Measurements from ENCODE around the gene DPYD. TPM values are rescaled to one million over a fixed set of nuclear protein-coding genes. Genes with fewer than 3 reads are reported as not detected.

DPYD gene
- polyA plus RNA-seq, 4 donors: 11.4 to 44.8 (median 16.7) TPM

DNA sequence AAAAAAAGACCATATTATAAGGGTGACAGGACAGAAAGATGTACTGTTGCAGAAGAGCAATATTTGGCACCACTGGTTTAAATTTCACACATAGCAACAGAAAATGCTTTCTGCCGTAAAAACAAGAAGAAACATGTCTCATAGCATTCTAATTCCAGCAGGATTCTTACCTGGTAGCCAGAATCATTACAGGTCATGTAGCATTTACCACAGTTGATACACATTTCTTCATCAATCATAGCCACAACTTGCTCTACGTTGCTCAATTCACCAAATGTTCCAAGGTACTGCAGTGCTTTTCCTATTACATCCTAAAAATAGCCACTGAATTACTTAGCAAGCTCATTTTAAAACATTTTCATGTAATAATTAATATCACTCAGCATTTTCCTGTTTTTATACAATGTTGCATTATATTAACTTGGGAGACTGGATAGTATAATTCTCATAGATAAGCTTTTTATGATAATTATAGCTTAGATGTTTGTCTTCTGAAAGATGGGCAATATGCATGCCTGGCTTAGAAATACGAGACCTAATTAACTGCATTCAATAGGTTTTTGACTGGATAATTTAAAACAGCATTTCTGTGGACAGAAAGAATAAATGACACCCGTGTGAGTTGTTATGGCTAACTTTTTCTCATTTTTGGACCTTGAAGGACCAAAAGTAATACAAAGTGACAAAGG, 838.5 kb downstream of the DPYD start:
- DNase-seq (ENCODE audit: low read depth in 4 of 4, low spot score in 3 of 4): no peak

DNA sequence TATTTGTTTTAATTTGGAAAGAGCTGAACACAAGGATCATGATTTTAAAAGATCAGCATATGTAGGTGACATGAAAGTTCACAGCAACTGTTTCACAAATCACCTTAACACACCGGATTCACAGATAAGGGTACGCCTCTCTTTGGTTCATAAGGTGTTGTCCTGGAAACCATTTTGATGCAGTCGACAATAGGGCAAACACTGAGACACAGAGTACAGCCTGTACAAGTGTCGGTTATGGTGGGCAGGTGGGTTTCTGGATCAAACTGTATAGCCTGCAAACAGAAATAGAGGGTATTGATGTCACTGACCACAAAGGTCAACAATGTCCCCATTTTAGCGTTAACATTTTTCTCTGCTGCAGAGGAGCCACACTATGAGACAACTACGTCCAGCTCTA, 842.0 kb downstream of the DPYD start:
- no peak for DNase-seq (ENCODE audit: low read depth in 4 of 4, low spot score in 3 of 4)

GRCh38 chr1:97077221-97077620, 843.6 kb downstream of the DPYD start:
- no peak for DNase-seq (ENCODE audit: low read depth in 4 of 4, low spot score in 3 of 4)

- no peak for DNase-seq (ENCODE audit: low read depth in 4 of 4, low spot score in 3 of 4)
Observed at GRCh38 chr1:97074771-97075170, 846.1 kb downstream of the DPYD start.

DNA sequence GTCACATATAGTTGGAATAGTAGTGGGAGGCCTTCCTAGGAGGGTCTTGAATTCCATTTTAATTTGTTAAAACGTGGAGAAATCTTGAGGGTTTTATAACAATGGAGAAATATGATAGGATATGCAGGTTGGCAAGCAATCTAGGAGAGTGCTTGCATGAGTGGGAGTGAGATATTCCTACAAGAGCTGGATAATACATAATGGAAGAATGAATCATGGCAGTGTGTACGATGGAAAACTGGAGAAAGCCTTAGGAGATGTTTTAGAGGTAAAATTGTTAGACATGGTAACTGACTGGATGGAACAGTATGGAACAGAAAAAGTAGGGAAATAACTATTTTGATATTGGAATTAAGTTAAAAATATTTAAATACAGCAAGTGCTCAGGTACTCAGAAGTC, 846.9 kb downstream of the DPYD start:
- DNase-seq (ENCODE audit: low read depth in 4 of 4, low spot score in 3 of 4): no peak

DNA sequence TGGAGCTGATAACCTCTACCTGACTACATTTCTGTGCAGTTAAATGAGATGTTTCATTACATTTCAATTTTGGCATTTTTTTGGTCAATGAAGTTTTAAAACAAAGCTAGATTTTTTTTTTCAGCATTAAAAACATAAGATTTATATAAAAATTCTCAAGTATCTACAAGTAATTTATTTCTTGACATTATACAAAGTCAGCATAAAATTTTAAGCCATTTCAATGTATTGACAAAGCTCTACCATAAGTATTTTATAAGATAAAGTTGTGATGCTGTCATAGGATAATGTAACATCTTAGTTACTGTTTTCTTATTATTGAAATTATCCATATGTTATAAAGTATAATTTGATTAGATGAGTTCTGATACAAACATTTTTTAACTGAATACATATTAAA, 847.7 kb downstream of the DPYD start:
- no peak for DNase-seq (ENCODE audit: low read depth in 4 of 4, low spot score in 3 of 4)

- no peak for DNase-seq (ENCODE audit: low read depth in 4 of 4, low spot score in 3 of 4)
Observed at GRCh38 chr1:97071173-97071572, 849.7 kb downstream of the DPYD start.

DNA sequence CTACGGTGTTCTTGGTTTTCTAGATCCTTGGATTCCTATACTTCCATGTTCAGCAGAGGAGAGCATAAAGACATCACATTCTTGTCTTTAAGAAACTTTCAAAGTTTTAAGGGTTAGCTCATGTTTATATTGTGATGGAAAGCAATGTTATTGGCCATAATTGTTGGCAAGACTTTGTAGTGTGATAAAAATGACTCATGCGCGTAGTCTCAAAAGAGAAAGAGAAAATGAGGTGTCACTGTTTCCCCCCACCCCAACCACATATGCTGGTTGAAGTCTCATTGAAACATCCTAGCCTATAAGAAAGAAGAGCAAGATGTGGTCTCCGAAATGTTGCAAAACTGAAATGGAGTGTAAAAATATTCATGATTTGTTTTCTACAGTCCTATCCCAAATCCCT, 850.5 kb downstream of the DPYD start:
- no peak for DNase-seq (ENCODE audit: low read depth in 4 of 4, low spot score in 3 of 4)

DNA sequence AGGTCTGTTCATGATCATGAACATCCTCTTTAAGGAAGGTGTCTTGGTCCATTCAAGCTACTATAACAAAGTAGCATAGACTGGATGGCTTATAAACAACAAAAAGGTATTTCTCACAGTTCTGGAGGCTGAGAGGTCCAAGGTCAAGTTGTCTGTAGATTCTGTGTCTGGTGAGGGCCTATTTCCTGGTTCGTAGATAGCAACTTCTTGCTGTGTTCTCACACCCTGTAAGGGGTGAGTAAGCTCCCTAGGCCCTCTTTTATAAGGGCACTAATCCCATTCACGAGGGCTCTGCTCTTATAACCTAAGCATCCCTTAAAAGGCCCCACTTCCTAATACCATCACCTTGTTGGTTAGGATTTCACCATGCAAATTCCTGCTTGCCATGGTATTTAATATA, 851.5 kb downstream of the DPYD start:
- DNase-seq (ENCODE audit: low read depth in 4 of 4, low spot score in 3 of 4): no peak

- DNase-seq (ENCODE audit: low read depth in 4 of 4, low spot score in 3 of 4): no peak
Observed at GRCh38 chr1:97066860-97067259, 854.0 kb downstream of the DPYD start.

- no peak for DNase-seq (ENCODE audit: low read depth in 4 of 4, low spot score in 3 of 4)
Observed at GRCh38 chr1:97063532-97063931, 857.3 kb downstream of the DPYD start.

GRCh38 chr1:97061604-97062003, 859.2 kb downstream of the DPYD start:
- DNase-seq (ENCODE audit: low read depth in 4 of 4, low spot score in 3 of 4): no peak

DNA sequence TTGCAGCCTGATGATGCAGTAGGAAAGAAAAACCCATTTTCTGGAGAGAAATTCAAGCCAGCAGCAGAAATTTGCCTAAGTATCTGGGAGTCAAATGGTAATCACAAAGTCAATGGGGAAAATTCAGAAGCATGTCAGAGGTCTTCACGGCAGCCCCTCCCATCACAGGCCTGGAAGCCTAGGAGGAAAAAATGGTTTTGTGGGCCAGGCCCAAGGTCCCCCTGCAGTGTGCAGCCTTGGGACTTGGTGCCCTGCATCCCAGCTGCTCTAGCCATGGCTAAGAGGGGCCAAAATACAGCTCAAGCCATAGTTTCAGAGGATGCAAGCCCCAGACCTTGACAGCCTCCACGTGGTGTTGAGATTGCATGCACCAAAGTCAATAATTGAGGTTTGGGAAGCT, 864.4 kb downstream of the DPYD start:
- no peak for DNase-seq (ENCODE audit: low read depth in 4 of 4, low spot score in 3 of 4)

GRCh38 chr1:97053268-97053667, 867.6 kb downstream of the DPYD start:
- DNase-seq (ENCODE audit: low read depth in 4 of 4, low spot score in 3 of 4): no peak

- DNase-seq (ENCODE audit: low read depth in 4 of 4, low spot score in 3 of 4): no peak
Observed at GRCh38 chr1:97051823-97052222, 869.0 kb downstream of the DPYD start.

DNA sequence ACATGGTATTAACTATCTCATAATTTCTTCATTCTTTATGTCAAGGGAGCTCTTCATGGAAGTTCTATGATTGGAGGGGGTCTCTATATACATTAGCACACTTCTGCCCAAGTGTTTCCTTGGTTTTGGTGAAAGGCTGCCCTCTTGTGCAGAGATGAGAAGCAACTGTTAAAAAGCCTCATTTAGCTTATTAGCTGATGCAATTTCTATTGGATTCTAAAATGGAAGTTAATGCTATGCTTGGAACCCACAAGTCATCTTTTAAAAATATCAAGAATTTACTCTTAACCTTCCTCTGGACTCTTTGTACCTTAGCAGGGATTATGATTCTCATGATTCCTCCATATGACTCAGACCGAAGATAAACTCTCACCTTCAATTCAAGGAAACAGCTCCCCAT, 870.3 kb downstream of the DPYD start:
- DNase-seq (ENCODE audit: low read depth in 4 of 4, low spot score in 3 of 4): no peak

DNA sequence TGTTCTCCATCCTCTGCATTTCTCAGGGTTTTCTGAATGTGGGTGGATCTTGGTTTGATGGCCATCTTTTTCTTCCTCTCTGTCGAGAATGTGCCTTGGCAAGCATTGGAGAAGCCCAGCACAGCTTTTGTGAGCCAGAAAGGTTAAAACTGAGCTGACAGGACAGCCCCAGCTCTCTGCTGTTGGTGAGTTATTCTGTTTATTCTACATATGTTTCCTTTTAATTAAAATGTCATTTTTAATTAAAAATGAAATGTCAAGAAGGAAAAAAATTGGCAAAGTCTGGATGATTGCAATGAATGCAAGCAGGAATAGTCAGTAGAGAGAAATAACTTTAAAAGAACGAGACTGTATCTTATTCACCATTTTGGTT, 873.4 kb downstream of the DPYD start:
- DNase-seq (ENCODE audit: low read depth in 4 of 4, low spot score in 3 of 4): no peak

GRCh38 chr1:97046765-97047420, 873.9 kb downstream of the DPYD start:
- no peak for DNase-seq (ENCODE audit: low read depth in 4 of 4, low spot score in 3 of 4)

DNA sequence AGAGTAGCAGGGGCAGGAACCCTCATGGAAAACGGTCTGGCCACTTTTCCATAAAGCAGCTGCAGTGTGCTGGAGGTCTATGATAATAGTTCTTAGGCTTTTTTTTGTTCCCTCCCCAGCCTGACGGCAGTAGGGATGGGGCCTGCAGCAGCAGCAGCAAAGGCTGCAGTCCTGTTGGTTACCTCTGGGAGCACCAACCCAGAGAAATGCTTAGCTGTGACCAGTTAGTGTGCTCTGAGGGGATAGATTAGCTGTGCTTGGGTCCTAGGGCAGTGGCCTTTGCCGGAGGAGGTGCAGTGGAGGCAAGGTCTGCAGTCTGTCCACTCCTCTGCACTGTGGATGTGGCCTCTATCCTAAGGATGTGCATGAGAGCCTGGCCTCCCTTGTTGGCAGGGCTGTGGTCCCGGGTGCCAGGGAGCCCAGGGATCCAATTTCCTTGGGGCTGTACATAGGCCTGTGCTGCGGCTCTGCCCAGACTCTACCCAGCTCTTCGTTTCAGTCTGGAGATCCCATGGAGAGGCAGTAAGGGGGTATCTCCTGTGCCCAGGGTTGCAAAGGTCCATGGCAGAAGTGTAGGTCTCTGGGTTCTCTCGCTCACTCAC, 876.6 kb downstream of the DPYD start:
- no peak for DNase-seq (ENCODE audit: low read depth in 4 of 4, low spot score in 3 of 4)

- DNase-seq (ENCODE audit: low read depth in 4 of 4, low spot score in 3 of 4): no peak
Observed at GRCh38 chr1:97042551-97042950, 878.3 kb downstream of the DPYD start.

DNA sequence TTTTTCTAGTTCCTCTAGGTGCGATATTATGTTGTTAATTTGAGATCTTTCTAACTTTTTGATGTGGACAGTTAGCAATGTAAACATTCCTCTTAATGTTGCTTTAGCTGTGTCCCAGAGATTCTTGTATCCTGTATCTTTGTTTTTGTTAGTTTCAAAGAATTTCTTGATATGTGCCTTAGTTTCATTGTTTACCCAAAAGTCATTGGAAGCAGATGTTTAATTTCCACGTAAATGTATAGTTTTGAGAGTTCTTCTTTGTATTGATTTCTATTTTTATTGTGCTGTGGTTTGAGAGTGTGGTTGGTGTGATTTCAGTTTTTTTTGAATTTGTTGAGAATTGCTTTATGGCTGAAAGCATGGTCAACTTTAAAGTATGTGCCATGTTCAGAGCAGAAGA, 879.8 kb downstream of the DPYD start:
- no peak for DNase-seq (ENCODE audit: low read depth in 4 of 4, low spot score in 3 of 4)

- DNase-seq (ENCODE audit: low read depth in 4 of 4, low spot score in 3 of 4): no peak
Observed at GRCh38 chr1:97038410-97038809, 882.4 kb downstream of the DPYD start.

Measured in left renal pelvis (tissue), 4 donors.